Stimulated activated CD4-positive, alpha-beta T cell treated with anti-CD3 and anti-CD28 coated beads, TNF-alpha, amount 100 ng/mL, for 24 hours (primary cell): ENCODE results near the gene EEF1AKMT4.

Experiments
- DNase-seq, 3 experiments: peaks; one replicate each; pipeline ENCODE4 v3.0.0-alpha.2; 2020; ENCODE audit warnings: low read depth in 3 of 3

The EEF1AKMT4 gene

DNA sequence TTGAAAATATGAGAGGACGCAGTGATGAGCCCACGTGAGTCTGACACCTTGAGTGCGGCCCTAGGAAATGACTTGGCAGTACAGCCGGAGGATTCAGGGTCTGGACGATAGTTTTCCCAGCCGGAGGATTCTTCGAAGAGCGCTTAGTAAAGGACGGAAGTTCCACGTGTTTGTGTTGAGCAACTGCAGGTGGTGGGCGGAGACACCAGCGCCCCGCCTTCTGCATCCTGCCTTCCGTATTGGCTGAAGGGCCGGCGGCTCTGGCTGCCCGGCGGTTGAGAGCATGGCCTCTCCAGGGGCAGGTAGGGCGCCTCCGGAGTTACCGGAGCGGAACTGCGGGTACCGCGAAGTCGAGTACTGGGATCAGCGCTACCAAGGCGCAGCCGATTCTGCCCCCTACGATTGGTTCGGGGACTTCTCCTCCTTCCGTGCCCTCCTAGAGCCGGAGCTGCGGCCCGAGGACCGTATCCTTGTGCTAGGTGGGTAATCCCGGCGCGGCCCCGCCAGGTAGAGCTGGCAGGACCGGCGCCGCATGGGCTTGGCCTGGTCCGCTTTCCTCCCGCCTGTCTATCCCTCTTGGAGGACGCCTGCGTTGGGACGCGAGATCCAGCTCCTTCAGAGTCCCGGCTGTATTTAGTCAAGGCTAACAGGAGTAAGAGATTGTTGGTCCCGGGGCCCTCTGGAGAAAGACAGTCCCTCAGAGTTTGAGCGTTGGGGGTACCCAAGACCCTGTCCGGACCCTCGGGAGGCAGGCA lies at the start of gene EEF1AKMT4:
Gene EEF1AKMT4, plus strand, starts transcription at position 261 of the 755 bp plus-strand sequence. Its CDS starts 23 bp downstream, at position 284.
- peak; percentile 88 to 96 (median 93) for DNase-seq

- DNase-seq, result no peak
Observed at GRCh38 chr3:184200825-184201224, 48.6 kb upstream of the EEF1AKMT4 start.

- DNase-seq, result no peak
Observed at GRCh38 chr3:184203526-184203925, 45.9 kb upstream of the EEF1AKMT4 start.

DNA sequence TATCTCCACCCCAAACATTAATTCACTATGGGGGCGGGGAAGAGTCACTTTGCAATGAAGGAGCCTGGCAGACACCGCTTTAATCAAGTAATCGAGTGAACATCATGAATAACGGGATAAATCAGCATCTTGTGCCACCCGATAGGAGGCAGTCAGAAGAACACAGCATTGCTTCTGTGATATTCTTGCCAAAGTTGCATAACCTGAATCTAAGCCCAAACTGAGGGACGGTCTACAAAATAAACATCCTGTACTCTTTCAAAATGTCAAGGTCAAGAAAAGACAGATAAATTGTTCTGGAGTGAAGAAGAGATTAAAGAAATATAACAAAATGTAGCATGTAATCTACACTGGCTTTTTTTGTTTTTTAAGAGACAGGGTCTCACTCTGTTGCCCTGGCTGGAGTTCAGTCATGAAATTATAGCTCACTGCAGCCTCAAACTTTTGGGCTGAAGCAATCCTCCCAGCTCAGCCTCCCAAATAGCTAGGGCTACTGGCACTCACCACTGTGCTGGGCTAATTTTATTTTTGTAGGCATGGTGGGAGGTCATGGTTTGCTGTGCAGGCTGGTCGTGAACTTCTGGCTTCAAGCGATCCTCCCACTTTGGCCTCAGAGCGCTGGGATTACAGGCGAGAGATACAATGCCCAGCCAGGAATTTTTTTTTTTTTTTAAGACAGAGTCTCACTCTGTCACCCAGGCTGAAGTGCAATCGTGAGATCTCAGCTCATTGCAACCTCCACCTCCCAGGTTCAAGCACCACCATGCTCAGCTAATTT lies 40.1 kb upstream of the EEF1AKMT4 start:
- no peak for DNase-seq

DNA sequence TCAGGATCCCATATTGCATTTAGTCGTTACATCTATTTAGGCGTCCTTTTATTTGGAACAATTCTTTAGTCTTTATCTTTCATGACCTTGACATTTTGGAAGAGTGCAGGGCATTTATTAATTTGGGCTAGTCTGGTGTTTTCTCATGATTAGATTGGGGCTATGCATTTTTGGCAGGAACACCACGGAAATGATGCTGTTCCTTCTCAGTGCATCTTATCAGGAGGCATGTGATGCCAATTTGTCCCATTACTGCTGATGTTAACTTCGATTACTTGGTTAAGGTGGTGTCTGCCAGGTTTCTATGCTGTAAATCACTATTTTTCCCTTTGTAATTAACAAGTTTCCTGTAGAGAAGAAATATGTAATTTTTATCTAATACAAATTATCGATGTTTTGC lies 38.2 kb upstream of the EEF1AKMT4 start:
- no peak for DNase-seq

- DNase-seq, result no peak
Observed at GRCh38 chr3:184211718-184212117, 37.8 kb upstream of the EEF1AKMT4 start.

- no peak for DNase-seq
Observed at GRCh38 chr3:184218814-184219213, 30.7 kb upstream of the EEF1AKMT4 start.

DNA sequence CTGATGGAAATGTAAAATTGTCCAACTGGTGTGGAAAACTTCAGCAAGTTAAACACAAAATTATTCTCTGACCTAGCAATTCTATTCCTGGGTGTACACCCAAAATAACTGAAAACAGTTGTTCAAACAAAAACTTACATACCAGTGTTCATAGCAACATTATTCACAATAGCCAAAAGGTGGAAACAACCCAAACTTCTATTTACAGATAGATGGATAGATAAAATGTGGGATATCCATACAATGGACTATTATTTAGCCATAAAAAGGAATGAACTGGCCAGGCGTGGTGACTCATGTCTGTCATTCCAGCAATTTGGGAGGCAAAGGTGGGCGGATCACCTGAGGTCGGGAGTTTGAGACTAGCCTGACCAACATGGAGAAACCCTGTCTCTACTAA lies 27.0 kb upstream of the EEF1AKMT4 start:
- DNase-seq, result no peak

- no peak for DNase-seq
Observed at GRCh38 chr3:184223946-184224345, 25.5 kb upstream of the EEF1AKMT4 start.

- DNase-seq, result peak; percentile 22 to 51 (median 22)
Observed at GRCh38 chr3:184227481-184227935, 22.0 kb upstream of the EEF1AKMT4 start.

- no peak for DNase-seq
Observed at GRCh38 chr3:184228376-184229137, 20.9 kb upstream of the EEF1AKMT4 start.

DNA sequence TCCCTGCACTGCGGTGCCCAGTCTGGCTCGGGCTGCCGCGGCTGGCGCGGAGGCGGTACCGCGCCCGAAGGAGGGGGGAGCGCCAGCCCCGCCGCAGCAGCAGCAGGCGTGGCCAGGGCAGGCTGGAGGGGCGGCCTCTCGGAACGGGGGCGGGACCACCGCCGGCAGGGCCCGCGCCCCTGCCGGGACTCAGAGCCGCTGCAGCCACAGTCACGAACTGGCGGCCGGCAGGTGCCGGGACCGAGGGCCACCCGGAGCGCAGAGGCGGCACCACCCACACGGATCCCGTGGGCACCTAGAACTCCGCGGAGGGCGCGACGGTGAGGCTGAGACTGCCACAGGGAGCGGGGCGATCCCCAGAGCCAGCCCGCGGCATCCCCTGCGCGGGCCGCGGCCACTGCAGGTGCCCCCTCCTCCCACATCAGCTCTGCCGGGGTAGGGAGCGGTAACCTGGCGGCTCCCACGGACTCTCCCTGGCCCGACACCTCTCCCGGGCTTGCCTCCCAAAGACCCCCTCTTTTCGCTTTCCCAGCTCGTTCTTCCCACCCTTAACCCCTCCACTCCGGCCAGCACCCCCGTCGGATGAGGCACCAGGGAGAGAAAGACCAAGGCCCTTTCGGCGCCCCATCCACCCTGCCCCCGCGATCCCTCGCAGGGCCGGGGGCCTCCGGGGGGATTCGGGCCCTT lies 19.9 kb upstream of the EEF1AKMT4 start, which contains the start of gene VWA5B2:
Gene VWA5B2, plus strand, starts transcription at position 192 of the 687 bp plus-strand sequence. CDS start 944 bp downstream, outside the sequence.
- DNase-seq, result peak; percentile 35 to 65 (median 53)

DNA sequence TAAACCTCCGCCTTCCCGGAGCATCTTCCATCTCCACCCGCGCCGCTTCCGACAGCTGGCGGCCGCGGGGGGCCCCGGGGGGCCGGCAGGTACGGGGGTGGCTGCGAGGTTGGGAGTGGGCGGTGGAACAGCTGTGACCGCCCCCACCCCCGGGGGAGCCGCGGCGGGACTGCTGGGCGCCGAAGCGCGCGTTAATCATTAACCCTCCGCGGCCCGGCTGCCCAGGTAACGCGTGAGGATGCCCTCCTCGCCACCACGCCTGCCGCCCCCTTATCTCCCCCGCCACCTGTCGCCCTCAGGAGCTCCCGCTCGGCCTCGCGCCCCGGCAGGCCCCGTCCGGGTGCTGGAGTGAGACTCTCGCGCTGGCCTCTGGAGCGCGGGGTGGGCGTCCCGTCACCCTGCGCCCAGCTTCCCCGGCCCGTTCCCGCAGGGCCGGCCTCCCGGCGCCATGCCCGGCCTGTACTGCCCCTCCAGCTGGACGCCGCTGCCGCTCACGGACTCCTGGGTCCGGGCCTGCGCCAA lies 19.3 kb upstream of the EEF1AKMT4 start:
- no peak for DNase-seq

DNA sequence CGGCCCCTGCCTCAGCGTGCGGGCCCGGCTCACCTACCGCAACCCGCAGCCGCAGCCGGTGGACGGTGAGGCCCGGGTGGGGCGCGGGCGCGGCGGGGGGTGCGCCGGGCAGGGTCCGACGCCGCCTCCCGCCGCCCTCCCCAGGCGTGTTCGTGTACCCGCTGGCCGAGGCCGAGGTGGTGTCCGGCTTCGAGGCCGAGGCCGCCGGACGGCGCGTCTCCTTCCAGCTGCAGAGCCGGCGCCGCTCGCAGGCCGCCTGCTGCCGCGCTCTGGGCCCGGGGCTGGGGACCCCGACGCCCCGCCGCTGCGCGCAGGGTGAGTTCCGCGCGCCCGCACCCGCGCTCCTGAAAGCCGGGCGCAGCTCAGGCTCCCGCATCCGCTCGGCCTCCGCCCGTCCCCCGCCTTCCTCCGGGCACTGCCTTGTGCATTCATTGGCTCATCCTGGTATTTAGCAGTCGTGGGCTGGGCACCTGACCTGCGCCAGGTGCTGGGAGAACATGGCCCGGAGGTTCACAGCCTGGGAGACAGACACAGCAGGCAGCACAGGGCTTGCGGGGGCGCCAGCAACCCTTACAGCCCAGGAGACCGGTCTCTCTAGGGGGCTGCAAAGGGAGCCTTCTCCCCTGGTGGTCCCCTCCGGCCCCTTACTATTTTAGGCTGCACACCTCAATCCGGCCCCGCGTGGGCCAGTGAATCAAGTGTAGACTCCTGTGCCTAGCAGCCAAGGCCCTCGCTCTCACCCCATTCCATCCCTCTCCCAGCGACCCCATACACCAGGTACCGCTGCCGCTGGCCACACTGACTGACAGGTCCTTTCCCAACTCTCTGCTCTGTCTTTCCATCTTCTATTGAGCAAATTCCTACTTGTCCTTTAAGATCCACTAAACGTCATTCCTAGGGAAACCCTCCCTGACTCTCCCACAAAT lies 18.6 kb upstream of the EEF1AKMT4 start:
- DNase-seq, result no peak

DNA sequence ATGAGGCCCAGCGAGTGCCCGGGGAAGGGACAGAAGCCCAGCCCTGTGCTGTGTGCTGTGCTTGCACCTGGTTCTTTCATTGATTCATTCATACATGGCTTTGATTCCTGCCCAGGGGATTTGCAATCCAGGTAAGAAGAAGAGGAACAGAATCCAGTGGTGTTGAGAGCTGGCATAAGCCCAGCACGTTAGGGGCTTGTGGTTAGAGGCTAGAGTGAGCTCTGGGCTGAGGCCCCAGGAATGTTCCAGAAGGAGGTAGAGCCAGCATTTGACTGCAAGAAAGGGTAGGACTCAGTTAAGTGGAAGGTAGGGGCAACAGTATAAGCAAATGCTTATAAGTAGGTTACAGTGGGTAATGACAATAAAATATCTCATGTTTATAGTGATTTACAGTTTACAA lies 17.8 kb upstream of the EEF1AKMT4 start:
- DNase-seq, result no peak

- no peak for DNase-seq
Observed at GRCh38 chr3:184233127-184233843, 16.2 kb upstream of the EEF1AKMT4 start.

DNA sequence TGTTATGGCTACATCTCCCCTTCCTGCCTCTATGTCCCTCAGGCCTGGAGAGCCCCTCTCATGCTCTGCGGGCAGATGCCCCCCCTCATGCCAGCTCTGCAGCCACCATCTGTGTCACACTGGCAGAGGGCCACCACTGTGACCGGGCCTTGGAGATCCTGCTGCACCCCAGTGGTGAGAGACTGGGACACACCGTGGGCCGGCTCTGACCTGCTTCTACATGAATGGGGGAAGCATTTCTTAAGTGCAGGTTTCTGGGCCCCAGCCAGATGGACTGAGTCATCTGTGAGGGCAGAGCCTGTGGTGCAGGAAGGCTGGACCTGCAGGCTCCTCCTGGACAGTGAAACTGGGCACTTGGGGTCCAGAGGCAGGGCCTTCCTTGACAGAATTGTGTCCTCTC lies 15.2 kb upstream of the EEF1AKMT4 start:
- DNase-seq, result no peak

- no peak for DNase-seq
Observed at GRCh38 chr3:184234671-184235380, 14.6 kb upstream of the EEF1AKMT4 start.
